ENCODE data around the gene ADNP2.

The ADNP2 gene

GRCh38 chr18:80109676-80110078 is 615 bp downstream of the ADNP2 start:
- no peaks in the 10 kb centered on the region for H3K36me3 ChIP-seq (ENCODE audit: control insufficient read depth, insufficient read depth, low read length)
- peak overlapping the region; percentile 5 for H3K9ac ChIP-seq (ENCODE audit: low read length)
- H3K4me1 ChIP-seq (ENCODE audit: control insufficient read depth, insufficient read depth, low read length): peaks cover 11% of the 10 kb centered on the region
- peak overlapping the region; percentile 78 for H3K4me3 ChIP-seq (ENCODE audit: low read length)
- peak overlapping the region; percentile 94 for H3K27ac ChIP-seq (ENCODE audit: low read depth, low read length)
- no peaks in the 10 kb centered on the region for H3K27me3 ChIP-seq (ENCODE audit: control insufficient read depth, insufficient read depth, low read length)

- Histone ChIP-seq H3K27me3 (ENCODE audit: control insufficient read depth, insufficient read depth, low read length) (no peaks in the 10 kb centered on the region), H3K4me3 (ENCODE audit: low read length) (no peak overlapping the region), H3K4me1 (ENCODE audit: control insufficient read depth, insufficient read depth, low read length) (peaks cover 11% of the 10 kb centered on the region), H3K27ac (ENCODE audit: low read depth, low read length) (no peak overlapping the region), H3K36me3 (ENCODE audit: control insufficient read depth, insufficient read depth, low read length) (no peaks in the 10 kb centered on the region), H3K9ac (ENCODE audit: low read length) (no peak overlapping the region)
These were observed 3.7 kb downstream of the ADNP2 start for GRCh38 chr18:80112624-80113248.

GRCh38 chr18:80115035-80115434 is 6.0 kb downstream of the ADNP2 start:
- peaks cover 2% of the 10 kb centered on the region for H3K36me3 ChIP-seq (ENCODE audit: control insufficient read depth, insufficient read depth, low read length)
- no peak overlapping the region for H3K27ac ChIP-seq (ENCODE audit: low read depth, low read length)
- no peaks in the 10 kb centered on the region for H3K27me3 ChIP-seq (ENCODE audit: control insufficient read depth, insufficient read depth, low read length)
- peaks cover 9% of the 10 kb centered on the region for H3K4me1 ChIP-seq (ENCODE audit: control insufficient read depth, insufficient read depth, low read length)
- H3K9ac ChIP-seq (ENCODE audit: low read length): no peak overlapping the region
- no peak overlapping the region for H3K4me3 ChIP-seq (ENCODE audit: low read length)

GRCh38 chr18:80119111-80119510 is 10.0 kb downstream of the ADNP2 start:
- no peaks in the 10 kb centered on the region for H3K4me1 ChIP-seq (ENCODE audit: control insufficient read depth, insufficient read depth, low read length)
- H3K27ac ChIP-seq (ENCODE audit: low read depth, low read length): no peak overlapping the region
- H3K36me3 ChIP-seq (ENCODE audit: control insufficient read depth, insufficient read depth, low read length): peaks cover 2% of the 10 kb centered on the region
- no peaks in the 10 kb centered on the region for H3K27me3 ChIP-seq (ENCODE audit: control insufficient read depth, insufficient read depth, low read length)
- H3K9ac ChIP-seq (ENCODE audit: low read length): no peak overlapping the region
- H3K4me3 ChIP-seq (ENCODE audit: low read length): no peak overlapping the region

GRCh38 chr18:80120932-80121331 is 11.9 kb downstream of the ADNP2 start:
- no peaks in the 10 kb centered on the region for H3K4me1 ChIP-seq (ENCODE audit: control insufficient read depth, insufficient read depth, low read length)
- no peak overlapping the region for H3K4me3 ChIP-seq (ENCODE audit: low read length)
- H3K27ac ChIP-seq (ENCODE audit: low read depth, low read length): no peak overlapping the region
- no peak overlapping the region for H3K9ac ChIP-seq (ENCODE audit: low read length)
- H3K36me3 ChIP-seq (ENCODE audit: control insufficient read depth, insufficient read depth, low read length): peaks cover 2% of the 10 kb centered on the region
- H3K27me3 ChIP-seq (ENCODE audit: control insufficient read depth, insufficient read depth, low read length): no peaks in the 10 kb centered on the region

GRCh38 chr18:80124131-80124530 is 15.1 kb downstream of the ADNP2 start:
- Histone ChIP-seq H3K4me1 (ENCODE audit: control insufficient read depth, insufficient read depth, low read length) (no peaks in the 10 kb centered on the region), H3K4me3 (ENCODE audit: low read length) (no peak overlapping the region), H3K27me3 (ENCODE audit: control insufficient read depth, insufficient read depth, low read length) (no peaks in the 10 kb centered on the region), H3K36me3 (ENCODE audit: control insufficient read depth, insufficient read depth, low read length) (peaks cover 2% of the 10 kb centered on the region), H3K27ac (ENCODE audit: low read depth, low read length) (no peak overlapping the region), H3K9ac (ENCODE audit: low read length) (no peak overlapping the region)

GRCh38 chr18:80126797-80127196 is 17.7 kb downstream of the ADNP2 start:
- Histone ChIP-seq H3K27ac (ENCODE audit: low read depth, low read length) (no peak overlapping the region), H3K9ac (ENCODE audit: low read length) (no peak overlapping the region), H3K4me3 (ENCODE audit: low read length) (no peak overlapping the region), H3K27me3 (ENCODE audit: control insufficient read depth, insufficient read depth, low read length) (no peaks in the 10 kb centered on the region), H3K36me3 (ENCODE audit: control insufficient read depth, insufficient read depth, low read length) (no peaks in the 10 kb centered on the region), H3K4me1 (ENCODE audit: control insufficient read depth, insufficient read depth, low read length) (no peaks in the 10 kb centered on the region)

GRCh38 chr18:80127635-80128034 is 18.6 kb downstream of the ADNP2 start:
- Histone ChIP-seq H3K4me3 (ENCODE audit: low read length) (no peak overlapping the region), H3K9ac (ENCODE audit: low read length) (no peak overlapping the region), H3K27me3 (ENCODE audit: control insufficient read depth, insufficient read depth, low read length) (no peaks in the 10 kb centered on the region), H3K36me3 (ENCODE audit: control insufficient read depth, insufficient read depth, low read length) (no peaks in the 10 kb centered on the region), H3K27ac (ENCODE audit: low read depth, low read length) (no peak overlapping the region), H3K4me1 (ENCODE audit: control insufficient read depth, insufficient read depth, low read length) (no peaks in the 10 kb centered on the region)

- Histone ChIP-seq H3K4me3 (ENCODE audit: low read length) (no peak overlapping the region), H3K36me3 (ENCODE audit: control insufficient read depth, insufficient read depth, low read length) (no peaks in the 10 kb centered on the region), H3K27me3 (ENCODE audit: control insufficient read depth, insufficient read depth, low read length) (no peaks in the 10 kb centered on the region), H3K27ac (ENCODE audit: low read depth, low read length) (no peak overlapping the region), H3K9ac (ENCODE audit: low read length) (no peak overlapping the region), H3K4me1 (ENCODE audit: control insufficient read depth, insufficient read depth, low read length) (no peaks in the 10 kb centered on the region)
These were observed 20.8 kb downstream of the ADNP2 start for GRCh38 chr18:80129672-80130367.

GRCh38 chr18:80130555-80130954 is 21.5 kb downstream of the ADNP2 start:
- Histone ChIP-seq H3K27me3 (ENCODE audit: control insufficient read depth, insufficient read depth, low read length) (no peaks in the 10 kb centered on the region), H3K9ac (ENCODE audit: low read length) (no peak overlapping the region), H3K36me3 (ENCODE audit: control insufficient read depth, insufficient read depth, low read length) (no peaks in the 10 kb centered on the region), H3K27ac (ENCODE audit: low read depth, low read length) (no peak overlapping the region), H3K4me1 (ENCODE audit: control insufficient read depth, insufficient read depth, low read length) (no peaks in the 10 kb centered on the region), H3K4me3 (ENCODE audit: low read length) (no peak overlapping the region)

- H3K36me3 ChIP-seq (ENCODE audit: control insufficient read depth, insufficient read depth, low read length): peaks cover 12% of the 10 kb centered on the region
These were observed 23.2 kb downstream of the ADNP2 start for GRCh38 chr18:80132180-80132812.

GRCh38 chr18:80133124-80133523 is 24.1 kb downstream of the ADNP2 start:
- no peaks in the 10 kb centered on the region for H3K4me1 ChIP-seq (ENCODE audit: control insufficient read depth, insufficient read depth, low read length)
- H3K4me3 ChIP-seq (ENCODE audit: low read length): no peak overlapping the region
- no peaks in the 10 kb centered on the region for H3K27me3 ChIP-seq (ENCODE audit: control insufficient read depth, insufficient read depth, low read length)
- H3K9ac ChIP-seq (ENCODE audit: low read length): no peak overlapping the region
- no peak overlapping the region for H3K27ac ChIP-seq (ENCODE audit: low read depth, low read length)
- H3K36me3 ChIP-seq (ENCODE audit: control insufficient read depth, insufficient read depth, low read length): peaks cover 19% of the 10 kb centered on the region

More at GRCh38 chr18:80132180-80132812, 23.2 kb downstream of the ADNP2 start:
- no peak overlapping the region for H3K27ac ChIP-seq (ENCODE audit: low read depth, low read length)
- no peaks in the 10 kb centered on the region for H3K27me3 ChIP-seq (ENCODE audit: control insufficient read depth, insufficient read depth, low read length)
- no peak overlapping the region for H3K4me3 ChIP-seq (ENCODE audit: low read length)
- no peak overlapping the region for H3K9ac ChIP-seq (ENCODE audit: low read length)
- H3K4me1 ChIP-seq (ENCODE audit: control insufficient read depth, insufficient read depth, low read length): no peaks in the 10 kb centered on the region

Measured in rectal smooth muscle tissue (tissue), 1 donor.